Cardiac fibroblast (primary cell): Measurements from ENCODE around the gene ZC3H18.

Experiments
- DNase-seq, 2 donors: peaks; one replicate each; pipeline versions ENCODE4 v3.0.0 to v3.0.0-alpha.2; 2010; ENCODE audit warnings: low read depth in 2 of 2
- H3K4me3 ChIP-seq, 2 donors: replicated peaks in 1 of 2; 1 replicate in 1 of 2; 2 replicates in 1 of 2; pipeline ENCODE4 v1.5.1; 2011; ENCODE audit warnings: low read depth in 2 of 2, low read length in 2 of 2, mild to moderate bottlenecking in 2 of 2, moderate library complexity in 1 of 2
- TF ChIP-seq, protein P1 (sequence below): IDR thresholded peaks from one replicate; pipeline ENCODE4 v1.5.1; 2011; ENCODE audit warnings: low read depth, mild to moderate bottlenecking, low read length, inconsistent platforms

Gene ZC3H18

DNA sequence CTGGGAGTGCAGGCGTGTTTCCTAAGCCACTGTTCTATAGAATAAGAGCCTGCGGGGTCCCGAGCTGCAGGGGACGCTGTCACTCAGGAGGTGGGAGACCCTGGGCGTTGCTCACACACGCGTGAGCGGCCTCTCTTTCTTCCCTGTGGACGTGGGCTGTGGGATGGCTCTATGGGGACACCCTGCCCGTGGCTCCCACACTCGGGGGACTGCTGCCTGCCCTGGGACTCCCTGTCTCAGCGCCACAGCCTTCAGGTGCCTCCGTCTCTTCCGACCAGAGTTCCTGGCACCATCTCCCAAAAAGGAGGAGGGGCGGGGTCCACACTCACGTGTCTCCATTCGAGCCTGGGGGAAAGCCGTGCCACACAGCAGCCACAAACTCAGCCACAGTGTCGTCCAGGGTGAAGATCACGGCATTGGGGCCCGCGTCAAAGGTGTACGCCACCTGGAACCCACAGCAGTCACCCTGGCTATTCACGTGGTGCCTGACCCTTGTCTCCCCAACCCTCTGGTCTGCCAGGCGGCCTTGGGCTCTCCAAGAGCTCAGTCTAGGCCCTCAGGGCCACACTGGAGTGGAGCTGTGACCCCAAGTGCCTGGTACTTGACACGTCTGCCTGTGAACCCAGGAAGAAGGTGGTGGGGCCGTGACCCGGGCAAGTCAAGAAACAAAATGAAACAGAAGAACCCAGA is 84.3 kb downstream of the ZC3H18 start:
- no peak for DNase-seq
- H3K4me3 ChIP-seq = no peak overlapping the region
- TF ChIP-seq, protein P1, sequence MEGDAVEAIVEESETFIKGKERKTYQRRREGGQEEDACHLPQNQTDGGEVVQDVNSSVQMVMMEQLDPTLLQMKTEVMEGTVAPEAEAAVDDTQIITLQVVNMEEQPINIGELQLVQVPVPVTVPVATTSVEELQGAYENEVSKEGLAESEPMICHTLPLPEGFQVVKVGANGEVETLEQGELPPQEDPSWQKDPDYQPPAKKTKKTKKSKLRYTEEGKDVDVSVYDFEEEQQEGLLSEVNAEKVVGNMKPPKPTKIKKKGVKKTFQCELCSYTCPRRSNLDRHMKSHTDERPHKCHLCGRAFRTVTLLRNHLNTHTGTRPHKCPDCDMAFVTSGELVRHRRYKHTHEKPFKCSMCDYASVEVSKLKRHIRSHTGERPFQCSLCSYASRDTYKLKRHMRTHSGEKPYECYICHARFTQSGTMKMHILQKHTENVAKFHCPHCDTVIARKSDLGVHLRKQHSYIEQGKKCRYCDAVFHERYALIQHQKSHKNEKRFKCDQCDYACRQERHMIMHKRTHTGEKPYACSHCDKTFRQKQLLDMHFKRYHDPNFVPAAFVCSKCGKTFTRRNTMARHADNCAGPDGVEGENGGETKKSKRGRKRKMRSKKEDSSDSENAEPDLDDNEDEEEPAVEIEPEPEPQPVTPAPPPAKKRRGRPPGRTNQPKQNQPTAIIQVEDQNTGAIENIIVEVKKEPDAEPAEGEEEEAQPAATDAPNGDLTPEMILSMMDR = no peak

DNA sequence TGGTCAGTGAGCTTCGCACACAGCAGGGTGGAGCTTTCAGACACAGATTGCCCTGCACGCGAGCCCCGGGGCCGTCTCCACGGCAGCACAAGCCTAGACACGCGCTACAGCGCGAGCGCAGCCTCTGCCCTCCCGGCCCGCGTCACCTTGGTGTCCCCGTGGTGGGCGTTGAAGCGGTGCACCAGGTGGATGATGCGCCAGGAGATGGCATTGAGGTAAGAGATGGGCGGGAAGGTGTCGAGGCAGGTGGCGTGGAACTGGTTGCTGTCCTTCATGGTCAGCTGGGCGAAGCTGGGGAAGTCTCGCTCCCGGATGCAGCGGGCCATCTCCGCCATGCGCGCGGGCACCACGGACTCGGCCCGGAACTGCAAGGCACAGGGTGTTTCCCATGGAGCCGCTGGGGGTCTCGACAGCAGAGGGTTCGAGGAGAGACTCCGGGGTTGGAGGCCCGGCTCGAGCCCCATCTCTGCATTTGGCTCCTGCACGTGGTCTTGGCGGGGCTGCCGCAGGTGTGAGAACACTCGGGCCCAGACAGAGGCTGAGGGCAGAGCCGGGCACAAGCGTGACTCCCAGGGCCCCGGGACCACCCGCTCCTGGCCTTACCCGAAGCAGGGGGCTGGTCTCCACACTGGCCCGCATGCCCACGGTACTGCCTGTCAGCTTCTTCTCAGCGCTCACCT is 85.0 kb downstream of the ZC3H18 start:
- no peak for DNase-seq
- no peak overlapping the region for H3K4me3 ChIP-seq

DNA sequence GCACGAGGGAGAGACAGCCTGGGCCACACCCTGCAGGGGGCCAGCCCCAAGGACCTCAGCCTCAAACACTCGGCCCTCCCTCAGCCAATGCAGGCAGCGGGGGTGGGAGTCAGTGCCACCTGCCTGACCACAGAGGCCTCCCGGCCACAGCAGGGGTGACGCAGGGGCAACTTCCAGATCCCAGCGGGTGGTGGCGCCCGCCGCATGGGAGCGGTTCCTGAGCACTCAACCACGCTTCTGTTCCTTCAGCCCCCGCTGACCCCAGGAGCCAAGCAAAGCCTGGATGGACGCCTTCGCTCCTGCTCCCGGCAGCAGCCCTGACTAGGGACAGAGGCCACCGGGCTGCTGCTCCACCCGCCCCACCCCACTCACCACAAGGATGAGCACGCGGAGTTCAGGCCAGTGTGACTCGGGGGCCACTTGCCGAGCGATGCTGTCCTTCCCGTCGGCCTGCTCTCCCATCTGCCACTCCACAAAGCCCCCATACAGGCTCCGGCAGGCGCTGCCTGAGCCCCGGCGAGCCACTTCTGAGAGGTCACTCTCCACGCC is 85.6 kb downstream of the ZC3H18 start:
- H3K4me3 ChIP-seq = no peak overlapping the region
- no peak for DNase-seq
- TF ChIP-seq, protein P1 = no peak

More for the DNA sequence above, 85.0 kb downstream of the ZC3H18 start:
- TF ChIP-seq, protein P1 = no peak

DNA sequence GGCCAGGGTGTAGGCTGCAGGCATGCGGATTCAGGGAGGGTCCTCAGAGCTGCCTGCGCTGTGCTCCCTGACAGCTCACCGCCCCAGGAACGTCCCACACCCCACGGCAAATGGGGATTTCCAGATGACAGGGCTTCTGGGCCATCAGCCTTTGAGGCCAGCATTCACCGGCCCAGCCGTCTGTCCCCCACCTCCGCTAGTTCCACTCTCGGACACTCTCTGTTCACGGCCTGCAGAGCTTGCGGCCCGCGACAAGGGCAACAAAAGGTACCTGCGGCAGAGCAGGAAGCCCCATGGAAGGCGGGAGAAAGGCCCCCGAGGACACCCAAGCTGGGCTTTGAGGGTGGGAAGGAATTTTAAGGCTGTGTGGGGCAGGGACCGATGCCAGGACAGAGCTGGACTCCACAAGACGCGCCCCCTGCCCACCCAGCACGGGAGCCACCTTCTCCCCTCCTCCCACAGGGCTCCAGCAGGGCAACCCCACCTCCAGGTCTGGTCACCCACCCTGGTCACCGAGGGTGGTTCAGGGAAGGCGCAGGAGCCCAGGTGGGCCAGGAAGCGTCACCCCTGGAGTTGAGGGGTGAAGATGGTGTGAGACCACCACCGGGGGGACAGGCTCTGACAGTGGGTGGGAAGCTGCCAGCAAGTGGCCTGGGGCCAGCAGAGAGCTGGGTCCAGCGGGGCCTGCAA is 86.2 kb downstream of the ZC3H18 start:
- DNase-seq = no peak

DNA sequence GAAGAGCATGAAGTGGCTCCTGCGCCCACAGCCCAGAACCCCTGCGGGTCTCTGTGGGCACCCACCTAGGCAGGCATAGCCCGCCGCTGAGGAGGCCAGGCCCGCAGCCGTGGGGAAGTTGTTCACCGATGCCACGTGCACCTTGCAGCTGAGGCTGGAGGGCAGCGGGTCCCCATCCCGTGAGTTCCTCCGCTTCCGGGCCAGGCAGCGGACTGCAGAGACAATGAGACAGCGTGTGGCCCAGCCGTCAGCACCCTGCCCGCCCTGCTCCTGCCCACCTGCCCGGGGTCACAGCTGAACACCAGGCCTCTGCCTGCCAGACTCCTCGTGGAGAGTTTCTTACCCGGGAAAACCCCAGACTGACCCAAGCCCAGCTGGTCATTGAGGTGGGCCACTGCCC is 87.2 kb downstream of the ZC3H18 start:
- TF ChIP-seq, protein P1 = no peak
- DNase-seq = no peak
- no peak overlapping the region for H3K4me3 ChIP-seq

More for the DNA sequence above, 86.2 kb downstream of the ZC3H18 start:
- TF ChIP-seq, protein P1 = no peak
- H3K4me3 ChIP-seq = no peak overlapping the region

DNA sequence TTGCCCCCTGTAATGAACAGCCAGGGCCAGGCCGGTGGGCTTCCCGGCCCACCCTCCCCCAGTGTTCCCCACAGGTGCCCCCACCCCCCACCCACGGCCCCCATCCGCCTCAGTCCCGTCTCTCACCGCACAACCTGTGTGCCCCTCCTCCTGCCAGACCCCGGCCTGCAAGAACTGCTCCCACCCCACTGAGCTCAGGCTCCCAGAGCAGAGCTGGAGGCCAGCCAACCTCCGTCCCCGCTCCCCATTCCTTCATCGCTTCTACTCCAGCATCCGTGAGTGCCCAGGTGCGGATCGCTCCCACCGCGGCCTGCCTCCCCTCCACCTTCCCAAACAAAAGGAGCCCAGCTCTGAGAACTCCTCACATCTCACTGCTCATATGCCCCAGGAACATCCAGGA is 88.5 kb downstream of the ZC3H18 start:
- H3K4me3 ChIP-seq = no peak overlapping the region
- DNase-seq = no peak
- TF ChIP-seq, protein P1 = no peak
